Tibial nerve (tissue), 4 donors: ENCODE measurements around the gene SAMD14.

Experiments used
- EP300 ChIP-seq, 2 donors: sonication (generic); formaldehyde crosslinking; IDR thresholded peaks; one replicate each; pipeline ENCODE4 v1.6.1; 2017; ENCODE audit warnings: antibody characterized with exemption in 2 of 2, mild to moderate bottlenecking in 1 of 2
- POLR2A ChIP-seq, 2 donors: fragments of 450-650 bp; IDR thresholded peaks; one replicate each; pipeline ENCODE4 v1.6.1; 2017; ENCODE audit warnings: antibody characterized with exemption in 2 of 2, mild to moderate bottlenecking in 2 of 2, moderate library complexity in 2 of 2
- TF ChIP-seq, protein P1 (sequence below), 5 experiments: fragments of 200-600 bp in 3 of 5; fragments of 450-650 bp in 2 of 5; sonication (generic) in 3 of 5; IDR thresholded peaks; one replicate each; pipeline ENCODE4 v1.5.1; 2016 to 2019; ENCODE audit warnings: antibody characterized with exemption in 5 of 5, mild to moderate bottlenecking in 3 of 5, moderate library complexity in 2 of 5

DNA sequence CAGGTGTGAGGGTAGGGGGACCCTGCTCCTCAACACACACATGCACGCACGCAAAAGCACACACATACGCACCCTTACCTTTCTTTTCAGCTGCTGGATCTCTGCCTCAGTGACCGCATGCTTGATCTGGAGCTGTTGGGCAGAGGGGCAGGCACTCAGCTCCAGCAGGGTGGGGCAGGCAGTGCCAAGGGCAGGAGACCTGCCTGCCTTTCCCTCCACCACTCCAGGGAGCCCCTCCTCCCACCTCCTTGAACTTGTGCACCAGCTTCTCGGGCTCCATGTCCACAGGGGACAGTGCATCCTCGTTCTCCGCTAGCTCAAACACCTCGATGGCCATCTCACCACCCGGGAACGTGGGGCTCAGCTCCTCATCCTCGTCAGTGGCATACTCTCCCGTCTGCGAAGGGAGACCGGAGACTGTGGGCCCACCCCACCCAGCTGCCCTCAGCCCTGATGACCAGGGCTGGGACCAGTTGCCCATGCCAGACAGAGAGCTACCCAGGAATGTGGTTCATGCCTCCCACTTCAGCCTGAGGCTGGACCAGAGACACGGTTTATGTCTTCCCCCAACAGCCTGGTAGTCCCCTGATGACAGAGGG is 9.3 kb upstream of the SAMD14 start:
- TF ChIP-seq, protein P1, sequence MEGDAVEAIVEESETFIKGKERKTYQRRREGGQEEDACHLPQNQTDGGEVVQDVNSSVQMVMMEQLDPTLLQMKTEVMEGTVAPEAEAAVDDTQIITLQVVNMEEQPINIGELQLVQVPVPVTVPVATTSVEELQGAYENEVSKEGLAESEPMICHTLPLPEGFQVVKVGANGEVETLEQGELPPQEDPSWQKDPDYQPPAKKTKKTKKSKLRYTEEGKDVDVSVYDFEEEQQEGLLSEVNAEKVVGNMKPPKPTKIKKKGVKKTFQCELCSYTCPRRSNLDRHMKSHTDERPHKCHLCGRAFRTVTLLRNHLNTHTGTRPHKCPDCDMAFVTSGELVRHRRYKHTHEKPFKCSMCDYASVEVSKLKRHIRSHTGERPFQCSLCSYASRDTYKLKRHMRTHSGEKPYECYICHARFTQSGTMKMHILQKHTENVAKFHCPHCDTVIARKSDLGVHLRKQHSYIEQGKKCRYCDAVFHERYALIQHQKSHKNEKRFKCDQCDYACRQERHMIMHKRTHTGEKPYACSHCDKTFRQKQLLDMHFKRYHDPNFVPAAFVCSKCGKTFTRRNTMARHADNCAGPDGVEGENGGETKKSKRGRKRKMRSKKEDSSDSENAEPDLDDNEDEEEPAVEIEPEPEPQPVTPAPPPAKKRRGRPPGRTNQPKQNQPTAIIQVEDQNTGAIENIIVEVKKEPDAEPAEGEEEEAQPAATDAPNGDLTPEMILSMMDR (IDR thresholded peaks at IDR 0.05): no peak
- TF ChIP-seq POLR2A (IDR thresholded peaks at IDR 0.05) (no peak), EP300 (IDR thresholded peaks at IDR 0.05) (no peak)
